GM12872 (cell line): ENCODE measurements around the gene NR2E3.

Source experiments
- TF ChIP-seq, protein P1 (sequence below): IDR thresholded peaks from 3 replicates; pipeline ENCODE4 v1.5.1; 2011; ENCODE audit warnings: low read depth, mild to moderate bottlenecking, low read length, moderate library complexity; ENCODE audit not compliant: insufficient read depth

The NR2E3 gene

GRCh38 chr15:71844916-71845315 is 34.6 kb downstream of the NR2E3 start:
- TF ChIP-seq, protein P1, sequence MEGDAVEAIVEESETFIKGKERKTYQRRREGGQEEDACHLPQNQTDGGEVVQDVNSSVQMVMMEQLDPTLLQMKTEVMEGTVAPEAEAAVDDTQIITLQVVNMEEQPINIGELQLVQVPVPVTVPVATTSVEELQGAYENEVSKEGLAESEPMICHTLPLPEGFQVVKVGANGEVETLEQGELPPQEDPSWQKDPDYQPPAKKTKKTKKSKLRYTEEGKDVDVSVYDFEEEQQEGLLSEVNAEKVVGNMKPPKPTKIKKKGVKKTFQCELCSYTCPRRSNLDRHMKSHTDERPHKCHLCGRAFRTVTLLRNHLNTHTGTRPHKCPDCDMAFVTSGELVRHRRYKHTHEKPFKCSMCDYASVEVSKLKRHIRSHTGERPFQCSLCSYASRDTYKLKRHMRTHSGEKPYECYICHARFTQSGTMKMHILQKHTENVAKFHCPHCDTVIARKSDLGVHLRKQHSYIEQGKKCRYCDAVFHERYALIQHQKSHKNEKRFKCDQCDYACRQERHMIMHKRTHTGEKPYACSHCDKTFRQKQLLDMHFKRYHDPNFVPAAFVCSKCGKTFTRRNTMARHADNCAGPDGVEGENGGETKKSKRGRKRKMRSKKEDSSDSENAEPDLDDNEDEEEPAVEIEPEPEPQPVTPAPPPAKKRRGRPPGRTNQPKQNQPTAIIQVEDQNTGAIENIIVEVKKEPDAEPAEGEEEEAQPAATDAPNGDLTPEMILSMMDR: no peak

DNA sequence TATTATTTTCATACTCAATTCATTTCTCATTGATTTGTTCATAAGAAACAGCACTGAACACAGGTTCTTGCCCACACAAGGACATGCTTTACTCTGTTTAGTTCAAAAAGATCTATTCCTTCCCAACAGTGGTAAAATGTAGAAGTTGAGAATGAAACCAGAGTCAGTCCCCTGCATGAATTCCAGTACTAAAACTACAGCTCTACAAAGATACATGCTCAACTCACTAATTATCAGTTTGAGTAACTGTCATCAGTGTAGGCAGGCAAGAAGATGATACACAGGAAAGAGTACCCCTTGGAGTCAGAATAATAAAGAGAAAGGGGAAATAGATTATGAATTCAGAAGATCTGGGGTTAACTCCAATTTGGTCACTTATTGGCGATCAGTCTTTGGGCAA is 43.2 kb downstream of the NR2E3 start:
- TF ChIP-seq, protein P1: no peak
